ENCODE results near the gene APPL2. TPM values are rescaled to one million over a fixed set of nuclear protein-coding genes. Genes with fewer than 3 reads are reported as not detected.
A peak's percentile ranks its signal among the peaks of the same experiment; 100 is the strongest.

APPL2 gene
- polyA plus RNA-seq, 3 donors, result 6.4 to 19.8 (median 9.0) TPM

DNA sequence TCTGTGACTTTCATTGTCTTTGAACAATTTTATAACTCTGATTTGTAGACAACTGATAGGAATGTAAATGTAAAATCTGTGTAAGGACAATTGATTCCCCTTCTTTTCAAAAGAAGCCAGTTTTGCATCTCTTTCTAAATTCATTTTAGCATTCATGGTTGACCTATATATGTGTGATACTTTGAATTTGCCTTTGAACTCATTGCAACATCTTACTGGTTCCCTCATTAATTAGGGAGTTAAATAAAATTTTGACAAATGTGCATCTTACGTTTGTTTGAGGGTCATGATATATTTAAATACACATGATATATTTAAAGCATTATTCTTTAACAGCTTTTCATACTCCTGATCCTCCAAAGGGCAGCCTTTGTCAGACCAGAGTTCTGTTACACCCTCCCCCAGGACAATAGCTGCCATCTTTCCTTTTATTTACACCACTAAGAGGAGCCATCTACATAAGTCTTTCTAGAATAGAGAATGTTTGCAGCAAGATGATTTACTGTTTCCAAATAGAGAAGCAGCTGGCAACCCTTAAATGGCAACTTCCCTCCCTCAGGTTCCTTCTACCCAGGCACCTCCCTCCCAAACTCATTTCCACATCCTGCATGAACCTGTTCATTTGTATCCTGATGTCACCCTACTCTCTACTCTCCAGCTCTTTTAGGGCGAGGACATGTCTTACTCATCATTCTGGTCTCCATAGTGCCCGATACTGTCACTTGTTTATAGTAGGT, 40.2 kb upstream of the APPL2 start:
- H2AFZ ChIP-seq (ENCODE audit: insufficient read depth, low read depth, low read length, poor library complexity, severe bottlenecking), result no peak overlapping the region
- H3K4me3 ChIP-seq (replicated peaks in 1 of 3; ENCODE audit: low read depth in 2 of 3, low read length in 3 of 3), result no peak overlapping the region
- H3K9ac ChIP-seq (ENCODE audit: insufficient read depth, low read length, poor library complexity, severe bottlenecking), result no peak overlapping the region
- H3K27me3 ChIP-seq (ENCODE audit: control insufficient read depth in 2 of 2, insufficient read depth in 2 of 2, low read length in 2 of 2), result no peaks in the 10 kb centered on the region
- no peaks in the 10 kb centered on the region for H3K79me2 ChIP-seq (ENCODE audit: insufficient read depth, low read length)
- intact Hi-C loops (cut with micrococcal nuclease), result no loop called here
- no peak overlapping the region for H3K27ac ChIP-seq (ENCODE audit: low read depth in 1 of 2, low read length in 2 of 2)
- no peak overlapping the region for H3K4me2 ChIP-seq (replicated peaks; ENCODE audit: extremely low read depth, low read length, poor library complexity, severe bottlenecking)
- no peak overlapping the region for H3K27ac Mint-ChIP-seq
- H3K4me1 ChIP-seq (ENCODE audit: control insufficient read depth in 1 of 2, insufficient read depth in 2 of 2, low read length in 2 of 2), result no peaks in the 10 kb centered on the region
- H4K20me1 ChIP-seq (ENCODE audit: insufficient read depth, low read length), result no peaks in the 10 kb centered on the region
- no peaks in the 10 kb centered on the region for H3K36me3 ChIP-seq (replicated peaks in 1 of 2; ENCODE audit: control insufficient read depth in 1 of 2, insufficient read depth in 2 of 2, low read length in 2 of 2)
- peaks cover 0 to 3% (median 0%) of the 10 kb centered on the region in 7 donors for H3K9me3 Mint-ChIP-seq
- H3K27me3 Mint-ChIP-seq (ENCODE audit: low read depth in 3 of 3), result peaks cover 0 to 4% (median 0%) of the 10 kb centered on the region in 3 donors
- TF ChIP-seq, protein P1, sequence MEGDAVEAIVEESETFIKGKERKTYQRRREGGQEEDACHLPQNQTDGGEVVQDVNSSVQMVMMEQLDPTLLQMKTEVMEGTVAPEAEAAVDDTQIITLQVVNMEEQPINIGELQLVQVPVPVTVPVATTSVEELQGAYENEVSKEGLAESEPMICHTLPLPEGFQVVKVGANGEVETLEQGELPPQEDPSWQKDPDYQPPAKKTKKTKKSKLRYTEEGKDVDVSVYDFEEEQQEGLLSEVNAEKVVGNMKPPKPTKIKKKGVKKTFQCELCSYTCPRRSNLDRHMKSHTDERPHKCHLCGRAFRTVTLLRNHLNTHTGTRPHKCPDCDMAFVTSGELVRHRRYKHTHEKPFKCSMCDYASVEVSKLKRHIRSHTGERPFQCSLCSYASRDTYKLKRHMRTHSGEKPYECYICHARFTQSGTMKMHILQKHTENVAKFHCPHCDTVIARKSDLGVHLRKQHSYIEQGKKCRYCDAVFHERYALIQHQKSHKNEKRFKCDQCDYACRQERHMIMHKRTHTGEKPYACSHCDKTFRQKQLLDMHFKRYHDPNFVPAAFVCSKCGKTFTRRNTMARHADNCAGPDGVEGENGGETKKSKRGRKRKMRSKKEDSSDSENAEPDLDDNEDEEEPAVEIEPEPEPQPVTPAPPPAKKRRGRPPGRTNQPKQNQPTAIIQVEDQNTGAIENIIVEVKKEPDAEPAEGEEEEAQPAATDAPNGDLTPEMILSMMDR (IDR thresholded peaks at IDR 0.05), result no peak
- peaks cover 5% of the 10 kb centered on the region for H3K4me1 Mint-ChIP-seq
- 100% methylated on average over 1 of the region's 3 CpGs for WGBS (ENCODE audit: insufficient coverage)
- no peaks in the 10 kb centered on the region for H3K36me3 Mint-ChIP-seq
- peak in 1 of 3 donors; percentile 2 for DNase-seq
- no peak overlapping the region for H3K4me3 Mint-ChIP-seq
- H3K9me3 ChIP-seq (replicated peaks in 1 of 2; ENCODE audit: control insufficient read depth in 1 of 2, insufficient read depth in 1 of 2, low read length in 2 of 2), result no peaks in the 10 kb centered on the region

DNA sequence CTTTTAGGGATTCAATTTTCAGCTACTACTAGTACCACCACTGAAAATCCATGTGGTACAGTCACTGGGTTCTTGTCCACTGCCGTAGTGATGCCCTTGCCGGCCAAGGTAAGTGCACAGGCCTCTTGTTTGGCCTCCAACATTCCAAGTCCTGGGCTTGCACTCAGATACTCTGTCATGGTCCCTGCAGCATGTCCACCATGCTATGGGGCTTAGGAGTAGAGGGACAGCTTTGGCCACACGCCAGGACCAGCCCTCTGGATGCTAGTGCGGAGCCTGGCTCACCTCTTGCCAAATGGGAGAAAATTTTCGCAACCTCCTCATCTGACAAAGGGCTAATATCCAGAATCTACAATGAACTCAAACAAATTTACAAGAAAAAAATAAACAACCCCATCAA, 38.6 kb upstream of the APPL2 start:
- Histone ChIP-seq H3K4me1 (ENCODE audit: control insufficient read depth in 1 of 2, insufficient read depth in 2 of 2, low read length in 2 of 2) (no peaks in the 10 kb centered on the region), H3K27me3 (ENCODE audit: control insufficient read depth in 2 of 2, insufficient read depth in 2 of 2, low read length in 2 of 2) (no peaks in the 10 kb centered on the region), H3K9me3 (replicated peaks in 1 of 2; ENCODE audit: control insufficient read depth in 1 of 2, insufficient read depth in 1 of 2, low read length in 2 of 2) (no peaks in the 10 kb centered on the region), H3K27ac (ENCODE audit: low read depth in 1 of 2, low read length in 2 of 2) (no peak overlapping the region), H3K4me3 (replicated peaks in 1 of 3; ENCODE audit: low read depth in 2 of 3, low read length in 3 of 3) (no peak overlapping the region), H2AFZ (ENCODE audit: insufficient read depth, low read depth, low read length, poor library complexity, severe bottlenecking) (no peak overlapping the region), H3K4me2 (replicated peaks; ENCODE audit: extremely low read depth, low read length, poor library complexity, severe bottlenecking) (no peak overlapping the region), H3K36me3 (replicated peaks in 1 of 2; ENCODE audit: control insufficient read depth in 1 of 2, insufficient read depth in 2 of 2, low read length in 2 of 2) (no peaks in the 10 kb centered on the region), H3K9ac (ENCODE audit: insufficient read depth, low read length, poor library complexity, severe bottlenecking) (no peak overlapping the region), H4K20me1 (ENCODE audit: insufficient read depth, low read length) (no peaks in the 10 kb centered on the region), H3K79me2 (ENCODE audit: insufficient read depth, low read length) (no peaks in the 10 kb centered on the region)
- H3K27me3 Mint-ChIP-seq (ENCODE audit: low read depth in 3 of 3), result peaks cover 0 to 1% (median 0%) of the 10 kb centered on the region in 3 donors
- peaks cover 5% of the 10 kb centered on the region for H3K4me1 Mint-ChIP-seq
- H3K36me3 Mint-ChIP-seq, result no peaks in the 10 kb centered on the region
- no peak overlapping the region for H3K4me3 Mint-ChIP-seq
- WGBS (ENCODE audit: insufficient coverage), result 75% methylated on average over 2 of the region's 5 CpGs
- TF ChIP-seq, protein P1 (IDR thresholded peaks at IDR 0.05), result no peak
- DNase-seq, result no peak
- intact Hi-C loops (cut with micrococcal nuclease), result no loop called here
- H3K9me3 Mint-ChIP-seq, result peaks cover 0 to 3% (median 0%) of the 10 kb centered on the region in 7 donors
- no peak overlapping the region for H3K27ac Mint-ChIP-seq
